ENCODE measurements around the gene NPDC1. TPM values are rescaled to one million over a fixed set of nuclear protein-coding genes. Genes with fewer than 3 reads are reported as not detected.

The NPDC1 gene
- total RNA-seq, 1 experiment from 2014 or later = 44.1 TPM

DNA sequence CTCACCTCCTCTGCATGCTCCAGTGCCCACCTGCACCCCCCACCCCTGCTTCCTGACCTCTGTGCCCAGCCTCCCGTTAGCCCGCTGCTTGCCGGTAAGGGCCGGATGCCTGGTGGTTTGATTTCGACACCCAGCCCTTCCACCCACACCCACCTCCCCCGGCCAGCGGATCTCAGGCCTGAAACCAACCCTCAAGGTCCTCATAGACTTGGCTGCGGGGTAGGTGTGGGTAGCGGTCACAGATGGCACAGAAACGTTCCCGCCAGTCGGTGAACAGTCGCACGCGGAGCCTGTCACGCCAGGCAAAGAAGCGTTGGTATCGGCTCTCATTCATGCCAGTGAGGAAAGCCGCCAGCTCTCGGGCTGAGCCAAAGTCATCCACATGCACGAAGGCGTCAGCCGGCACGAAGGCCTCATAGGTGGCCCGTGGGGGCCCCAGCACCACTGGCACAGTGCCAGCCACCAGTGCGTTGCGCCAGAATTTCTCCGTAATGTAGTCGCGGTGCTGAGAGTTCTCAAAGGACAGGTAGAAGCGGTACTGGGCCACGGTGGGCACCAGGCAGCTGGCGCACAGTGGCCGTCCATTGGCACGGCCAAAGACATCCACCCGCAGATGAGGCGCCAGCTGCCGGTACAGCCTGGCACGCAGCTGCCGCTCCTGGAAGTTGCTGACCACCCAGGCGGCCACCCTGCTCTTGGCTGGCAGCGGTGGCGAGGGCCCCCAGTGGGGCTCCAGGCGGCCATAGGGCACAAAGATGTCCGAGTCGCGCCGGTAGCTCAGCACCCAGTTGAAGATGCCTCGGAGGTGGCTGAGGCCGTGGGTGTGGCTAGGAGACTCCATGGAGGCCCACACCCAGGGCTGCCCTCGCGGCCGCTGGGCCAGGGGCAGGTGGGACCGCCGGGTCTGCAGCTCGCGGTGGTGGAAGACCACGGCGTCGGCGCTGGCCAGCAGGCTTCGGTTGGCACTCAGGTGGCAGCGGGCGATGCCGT lies 15.1 kb downstream of the NPDC1 start:
- H3K9me3 ChIP-seq = no peaks in the 10 kb centered on the region
- no peak overlapping the region for H3K4me3 ChIP-seq (ENCODE audit: low read depth, low read length)
- BruUV-seq (replicated peaks) = no TSS peak
- H3K36me3 ChIP-seq (ENCODE audit: control insufficient read depth, insufficient read depth, low read length) = no peaks in the 10 kb centered on the region
- Mint-ChIP-seq H3K9me3 (ENCODE audit: unreplicated experiment) (no peaks in the 10 kb centered on the region), H3K4me1 (ENCODE audit: low read depth, unreplicated experiment) (no peaks in the 10 kb centered on the region), H3K27ac (ENCODE audit: unreplicated experiment) (no peak overlapping the region), H3K4me3 (ENCODE audit: unreplicated experiment) (no peak overlapping the region), H3K27me3 (ENCODE audit: insufficient read depth, unreplicated experiment) (no peaks in the 10 kb centered on the region), H3K36me3 (ENCODE audit: insufficient read depth, unreplicated experiment) (peaks cover 17% of the 10 kb centered on the region)
- POLR2A ChIA-PET = no interaction called here
- CTCF ChIA-PET = interaction anchor here (0.6 to 3.6 kb wide), 7 partner anchors 12 to 295 kb away, joined by 3 to 42 read pairs (median 5); partner anchors contain the start of genes MAN1B1 and SAPCD2
- peaks cover 20% of the 10 kb centered on the region for H3K4me1 ChIP-seq
- intact Hi-C loops (cut with micrococcal nuclease; ENCODE audit: unreplicated experiment) = no loop called here
- TF ChIP-seq, protein P1, sequence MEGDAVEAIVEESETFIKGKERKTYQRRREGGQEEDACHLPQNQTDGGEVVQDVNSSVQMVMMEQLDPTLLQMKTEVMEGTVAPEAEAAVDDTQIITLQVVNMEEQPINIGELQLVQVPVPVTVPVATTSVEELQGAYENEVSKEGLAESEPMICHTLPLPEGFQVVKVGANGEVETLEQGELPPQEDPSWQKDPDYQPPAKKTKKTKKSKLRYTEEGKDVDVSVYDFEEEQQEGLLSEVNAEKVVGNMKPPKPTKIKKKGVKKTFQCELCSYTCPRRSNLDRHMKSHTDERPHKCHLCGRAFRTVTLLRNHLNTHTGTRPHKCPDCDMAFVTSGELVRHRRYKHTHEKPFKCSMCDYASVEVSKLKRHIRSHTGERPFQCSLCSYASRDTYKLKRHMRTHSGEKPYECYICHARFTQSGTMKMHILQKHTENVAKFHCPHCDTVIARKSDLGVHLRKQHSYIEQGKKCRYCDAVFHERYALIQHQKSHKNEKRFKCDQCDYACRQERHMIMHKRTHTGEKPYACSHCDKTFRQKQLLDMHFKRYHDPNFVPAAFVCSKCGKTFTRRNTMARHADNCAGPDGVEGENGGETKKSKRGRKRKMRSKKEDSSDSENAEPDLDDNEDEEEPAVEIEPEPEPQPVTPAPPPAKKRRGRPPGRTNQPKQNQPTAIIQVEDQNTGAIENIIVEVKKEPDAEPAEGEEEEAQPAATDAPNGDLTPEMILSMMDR (IDR thresholded peaks at IDR 0.05; ENCODE audit: insufficient read depth in 1 of 2, low read depth in 1 of 2, low read length in 1 of 2, severe bottlenecking in 1 of 2, unreplicated experiment in 1 of 2) = no peak
- H3K27me3 ChIP-seq (replicated peaks; ENCODE audit: control insufficient read depth, insufficient read depth, low read length) = no peaks in the 10 kb centered on the region
- DNase-seq = no peak

DNA sequence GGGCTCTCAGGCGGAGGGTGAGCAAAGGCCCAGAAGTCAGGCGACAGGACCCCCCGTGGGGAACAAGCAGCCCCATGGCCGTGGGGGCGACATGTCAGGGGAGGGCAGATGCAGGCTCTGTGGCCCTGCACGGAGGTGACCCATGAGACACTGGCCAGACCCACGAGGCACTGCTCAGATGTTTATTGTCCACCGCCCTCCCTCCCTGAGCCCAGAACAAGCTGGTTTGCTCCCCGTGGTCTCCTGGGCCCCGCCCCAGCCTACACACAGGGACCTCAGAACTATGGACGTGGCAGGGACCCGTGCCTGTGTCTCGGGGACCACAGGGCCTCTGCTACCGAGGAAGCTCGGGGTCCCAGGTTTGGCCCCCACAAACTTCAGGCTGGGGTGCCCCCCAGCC lies 16.0 kb downstream of the NPDC1 start:
- Histone ChIP-seq H3K4me1 (peaks cover 15% of the 10 kb centered on the region), H3K36me3 (ENCODE audit: control insufficient read depth, insufficient read depth, low read length) (no peaks in the 10 kb centered on the region), H3K4me3 (ENCODE audit: low read depth, low read length) (no peak overlapping the region), H3K9me3 (no peaks in the 10 kb centered on the region), H3K27me3 (replicated peaks; ENCODE audit: control insufficient read depth, insufficient read depth, low read length) (no peaks in the 10 kb centered on the region)
- Mint-ChIP-seq H3K27ac (ENCODE audit: unreplicated experiment) (no peak overlapping the region), H3K4me1 (ENCODE audit: low read depth, unreplicated experiment) (no peaks in the 10 kb centered on the region), H3K4me3 (ENCODE audit: unreplicated experiment) (no peak overlapping the region), H3K36me3 (ENCODE audit: insufficient read depth, unreplicated experiment) (peaks cover 12% of the 10 kb centered on the region), H3K27me3 (ENCODE audit: insufficient read depth, unreplicated experiment) (no peaks in the 10 kb centered on the region), H3K9me3 (ENCODE audit: unreplicated experiment) (no peaks in the 10 kb centered on the region)
- no peak for DNase-seq
- ChIA-PET POLR2A (interaction anchor here (1.4 kb wide), 1 partner anchor 56 kb away, joined by 6 read pairs; the partner anchor contains the start of gene MAN1B1), CTCF (interaction anchor here (0.5 to 3.6 kb wide), 37 partner anchors 11 to 239 kb away, joined by 3 to 42 read pairs (median 4); partner anchors contain the start of genes AJM1, CLIC3, ENTPD2 and FBXW5)
- BruUV-seq (replicated peaks) = no TSS peak
- intact Hi-C loops (cut with micrococcal nuclease; ENCODE audit: unreplicated experiment) = no loop called here
- TF ChIP-seq, protein P1 (IDR thresholded peaks at IDR 0.05; ENCODE audit: insufficient read depth in 1 of 2, low read depth in 1 of 2, low read length in 1 of 2, severe bottlenecking in 1 of 2, unreplicated experiment in 1 of 2) = no peak

All from Caco-2 (cell line).